IMR-90 (cell line): ENCODE measurements around the gene EML5.

Experiments used
- CEBPB ChIP-seq: IDR thresholded peaks from 2 replicates; pipeline ENCODE4 v1.6.1; 2012; ENCODE audit warnings: low read depth, low read length, improper control_type of control experiment
- POLR2A ChIP-seq: IDR thresholded peaks from 2 replicates; pipeline ENCODE4 v1.6.1; 2012; ENCODE audit warnings: mild to moderate bottlenecking, low read depth, low read length
- RCOR1 ChIP-seq: IDR thresholded peaks from 2 replicates; pipeline ENCODE4 v1.6.1; 2012; ENCODE audit warnings: mild to moderate bottlenecking, low read length, improper control_type of control experiment; ENCODE audit not compliant: insufficient replicate concordance
- RFX5 ChIP-seq: IDR thresholded peaks from 2 replicates; pipeline ENCODE4 v1.8.0; 2012; ENCODE audit warnings: low read depth, mild to moderate bottlenecking, low read length, moderate library complexity
- SMC3 ChIP-seq: fragments of 150-350 bp; IDR thresholded peaks from 2 replicates; pipeline ENCODE4 v1.6.1; 2016; ENCODE audit warnings: low read depth, mild to moderate bottlenecking, antibody characterized with exemption, low read length, moderate library complexity
- TF ChIP-seq, protein P1 (sequence below): conservative IDR thresholded peaks from 2 replicates; pipeline ENCODE4 v1.5.1; 2012; ENCODE audit warnings: mild to moderate bottlenecking, low read depth, low read length, improper control_type of control experiment

- TF ChIP-seq, protein P1, sequence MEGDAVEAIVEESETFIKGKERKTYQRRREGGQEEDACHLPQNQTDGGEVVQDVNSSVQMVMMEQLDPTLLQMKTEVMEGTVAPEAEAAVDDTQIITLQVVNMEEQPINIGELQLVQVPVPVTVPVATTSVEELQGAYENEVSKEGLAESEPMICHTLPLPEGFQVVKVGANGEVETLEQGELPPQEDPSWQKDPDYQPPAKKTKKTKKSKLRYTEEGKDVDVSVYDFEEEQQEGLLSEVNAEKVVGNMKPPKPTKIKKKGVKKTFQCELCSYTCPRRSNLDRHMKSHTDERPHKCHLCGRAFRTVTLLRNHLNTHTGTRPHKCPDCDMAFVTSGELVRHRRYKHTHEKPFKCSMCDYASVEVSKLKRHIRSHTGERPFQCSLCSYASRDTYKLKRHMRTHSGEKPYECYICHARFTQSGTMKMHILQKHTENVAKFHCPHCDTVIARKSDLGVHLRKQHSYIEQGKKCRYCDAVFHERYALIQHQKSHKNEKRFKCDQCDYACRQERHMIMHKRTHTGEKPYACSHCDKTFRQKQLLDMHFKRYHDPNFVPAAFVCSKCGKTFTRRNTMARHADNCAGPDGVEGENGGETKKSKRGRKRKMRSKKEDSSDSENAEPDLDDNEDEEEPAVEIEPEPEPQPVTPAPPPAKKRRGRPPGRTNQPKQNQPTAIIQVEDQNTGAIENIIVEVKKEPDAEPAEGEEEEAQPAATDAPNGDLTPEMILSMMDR = no peak
- TF ChIP-seq POLR2A (no peak), SMC3 (no peak), RCOR1 (no peak), RFX5 (no peak), CEBPB (no peak)
Observed at GRCh38 chr14:88639221-88639620, 153.5 kb downstream of the EML5 start.
